GM18505 (cell line): Measurements from ENCODE around the gene SUSD6.

Experiments used
- ATAC-seq: cut with Tn5 transposase; IDR thresholded peaks from one replicate; pipeline ENCODE4 v1.9.1; 2021; ENCODE audit not compliant: unreplicated experiment
- POLR2A ChIP-seq: IDR thresholded peaks from 4 replicates; pipeline ENCODE4 v1.6.1; 2011; ENCODE audit warnings: borderline replicate concordance; ENCODE audit not compliant: insufficient read depth, insufficient read length; ENCODE audit errors: extremely low read depth

The SUSD6 gene

DNA sequence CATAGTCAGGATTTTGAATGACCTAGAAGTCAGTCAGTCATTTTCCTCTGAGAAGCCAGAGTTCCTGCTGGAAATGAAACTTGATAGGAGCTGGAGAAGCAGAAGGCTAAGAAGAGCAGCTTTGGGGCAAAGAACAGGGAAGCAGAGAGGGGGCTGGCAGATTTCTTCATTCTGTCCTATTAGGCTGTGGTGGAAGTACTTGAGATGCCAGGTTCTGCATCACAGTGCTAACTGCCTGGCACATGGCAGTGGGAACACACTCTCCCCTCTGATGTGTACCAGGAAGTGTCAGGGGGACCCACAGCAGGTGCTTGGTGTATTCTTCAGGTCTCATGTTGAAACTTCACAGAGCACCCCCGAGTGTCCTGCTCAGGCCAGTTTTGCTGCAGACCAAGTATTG, 61.0 kb downstream of the SUSD6 start:
- no peak for TF ChIP-seq POLR2A
- ATAC-seq = no peak

DNA sequence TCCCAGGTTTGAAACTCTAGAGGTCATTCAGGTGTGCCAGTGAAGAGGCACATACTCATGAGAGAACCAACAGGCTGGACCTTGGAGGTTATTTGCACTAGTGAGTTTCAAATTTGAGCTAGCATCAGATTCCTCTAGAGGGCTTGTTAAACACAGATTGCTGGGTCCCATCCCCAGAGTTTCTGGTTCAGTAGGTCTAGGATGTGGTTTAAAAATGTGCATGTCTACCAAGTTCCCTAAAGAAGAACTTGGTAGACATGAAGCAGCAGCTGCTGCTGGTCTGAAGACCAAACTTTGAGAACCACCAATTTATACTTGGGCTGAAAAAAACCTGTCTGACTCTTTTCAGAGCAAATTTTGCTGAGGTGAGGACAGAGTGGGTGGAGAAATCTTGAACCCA, 61.7 kb downstream of the SUSD6 start:
- peak; percentile 33 for TF ChIP-seq POLR2A
- ATAC-seq = peak; percentile 37

DNA sequence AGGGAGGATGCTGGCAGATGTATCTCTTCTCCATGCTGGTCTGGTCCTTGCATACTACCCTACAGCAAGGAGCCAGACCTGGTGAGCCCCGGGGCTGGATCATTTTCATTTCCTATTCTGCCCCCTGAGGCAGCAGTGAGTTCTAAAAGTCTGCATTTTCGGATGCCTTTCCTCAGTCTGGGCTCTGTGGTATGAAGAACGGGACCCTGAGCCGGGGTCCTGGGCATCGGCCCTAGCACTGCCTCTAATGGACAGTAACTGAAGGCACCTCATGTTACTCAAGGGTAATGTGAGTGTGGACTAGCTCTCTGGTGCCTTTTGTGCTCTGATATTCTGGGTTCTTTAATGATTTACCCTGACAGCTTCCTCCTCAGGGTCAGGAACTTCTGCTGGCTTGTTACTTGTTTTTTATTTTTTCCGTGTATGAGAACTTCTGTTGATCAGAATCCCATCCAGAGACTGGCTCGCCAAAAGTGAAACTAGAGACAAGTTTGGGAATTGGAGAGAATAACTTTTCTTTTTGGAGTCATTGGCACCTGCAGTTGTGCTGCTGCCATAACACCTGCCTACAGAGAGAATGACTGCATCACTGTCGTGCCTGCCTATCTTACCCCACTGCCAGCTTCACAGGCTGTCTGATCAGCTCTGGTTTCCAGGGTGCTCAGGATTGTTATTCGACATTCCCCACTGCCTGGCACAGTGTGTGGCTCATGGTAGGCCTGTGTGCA, 62.3 kb downstream of the SUSD6 start:
- TF ChIP-seq POLR2A = no peak
- ATAC-seq = peak; percentile 8

DNA sequence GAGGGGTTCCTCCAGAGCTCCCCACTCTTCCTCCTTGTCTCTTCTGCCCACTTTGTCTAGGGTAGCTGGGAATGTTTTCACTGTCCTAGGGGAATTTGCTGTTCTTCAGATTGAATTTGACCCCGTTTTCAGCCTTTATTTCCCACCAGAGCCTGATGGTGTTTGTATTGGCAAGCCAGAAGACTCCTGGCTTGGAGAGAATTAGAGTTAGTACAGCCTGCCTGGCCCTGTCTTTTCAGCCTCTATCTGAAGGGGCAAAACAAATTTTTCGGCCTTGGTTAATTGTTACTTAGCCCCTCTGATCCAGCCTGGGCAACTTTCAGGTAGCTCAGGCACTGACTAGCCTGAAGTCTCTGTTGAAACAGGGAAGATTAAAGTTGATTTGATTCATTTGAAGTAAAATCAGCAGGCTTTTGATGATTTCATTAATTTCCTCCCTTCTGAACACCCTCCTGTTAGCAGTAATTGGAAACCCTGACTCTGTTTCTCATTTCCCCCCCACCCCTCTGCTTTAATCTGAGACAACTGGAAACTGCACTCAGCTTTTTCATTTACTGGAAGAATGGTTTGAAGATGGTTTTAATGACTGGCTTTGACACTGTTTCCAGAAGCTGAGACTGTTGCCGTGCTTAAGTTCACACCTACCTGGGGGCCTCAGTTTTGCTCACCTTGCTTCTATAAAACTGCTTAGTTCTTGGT, 63.3 kb downstream of the SUSD6 start:
- no peak for ATAC-seq
- no peak for TF ChIP-seq POLR2A

DNA sequence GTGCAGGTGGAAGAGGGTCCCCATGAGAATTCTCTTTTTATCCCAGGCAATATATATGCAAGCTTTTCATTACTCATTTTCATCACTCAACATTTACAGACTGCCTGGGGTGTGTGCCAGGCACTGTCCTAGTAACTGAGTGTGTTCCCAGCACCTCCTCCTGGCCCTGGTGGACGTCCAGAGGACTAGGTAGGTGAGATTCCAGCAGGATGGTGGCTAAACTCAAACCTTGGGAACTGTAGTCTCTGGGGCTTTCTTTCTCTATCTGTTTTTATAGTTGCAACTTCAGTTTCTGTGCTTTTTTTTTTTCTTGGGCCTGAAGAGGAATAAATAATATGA, 63.8 kb downstream of the SUSD6 start:
- TF ChIP-seq POLR2A = no peak
- ATAC-seq = no peak

DNA sequence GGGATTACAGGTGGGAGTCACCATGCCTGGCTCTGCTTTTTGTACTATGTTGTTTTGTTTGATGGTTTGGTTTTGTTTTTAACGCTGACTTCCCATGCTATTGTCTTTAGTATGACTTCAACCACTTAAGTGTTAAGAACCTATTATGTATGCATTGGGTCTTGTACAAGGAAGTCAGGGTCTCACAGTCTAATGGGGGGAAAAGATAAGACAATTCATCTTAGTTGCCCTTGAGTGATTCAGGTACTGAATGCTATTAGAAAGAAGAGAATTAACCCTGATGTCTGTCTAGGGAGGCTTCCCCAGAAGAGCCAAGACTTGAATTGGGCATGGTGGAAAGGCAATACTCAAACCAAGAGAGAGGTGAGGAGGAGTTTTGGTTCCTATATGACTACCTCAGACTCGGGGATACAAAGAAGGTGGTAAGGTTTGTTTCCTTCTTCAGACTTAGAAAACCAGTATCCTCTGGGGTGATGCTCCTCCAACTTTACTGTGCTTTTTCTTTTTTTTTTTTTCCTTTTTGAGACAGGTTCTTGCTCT, 64.6 kb downstream of the SUSD6 start:
- peak; percentile 63 for ATAC-seq
- TF ChIP-seq POLR2A = no peak

DNA sequence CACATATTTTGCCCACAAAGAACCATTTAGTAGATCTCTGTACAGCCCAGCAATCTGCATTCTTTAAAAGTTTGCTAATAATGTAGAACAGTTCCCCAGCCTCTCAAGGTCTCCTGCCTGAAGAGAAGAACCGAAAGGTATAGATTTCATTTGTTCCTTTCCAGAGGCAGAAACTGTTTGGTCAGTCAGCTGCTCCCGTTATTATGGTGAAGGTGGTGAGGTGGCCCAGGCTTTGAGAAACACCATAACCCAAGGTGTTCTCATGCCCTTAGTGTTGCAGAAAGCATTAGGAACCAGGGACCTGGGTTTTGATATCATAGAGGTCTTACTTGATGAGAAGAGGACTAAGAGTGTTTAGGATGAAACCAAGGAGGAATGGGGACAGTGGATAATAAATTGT, 65.3 kb downstream of the SUSD6 start:
- no peak for TF ChIP-seq POLR2A
- ATAC-seq = no peak

DNA sequence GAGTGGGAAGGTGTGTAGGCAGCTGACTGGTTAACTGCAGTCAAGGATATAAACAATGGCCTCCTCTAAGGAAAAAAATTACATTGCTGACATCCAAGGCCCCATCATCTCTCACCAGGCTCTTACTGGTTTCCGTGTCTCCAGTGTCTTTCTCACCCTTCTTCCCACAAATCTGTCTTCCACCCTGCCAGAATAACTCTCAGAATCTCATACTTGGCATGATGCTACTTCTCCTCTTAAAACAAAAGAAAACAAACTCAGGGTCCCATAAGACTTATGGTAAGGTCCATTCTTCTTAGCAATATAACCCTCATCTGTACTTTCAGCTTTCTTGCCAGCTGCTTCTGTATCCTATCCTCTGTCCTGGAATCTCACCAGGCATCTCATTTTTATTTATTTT, 68.9 kb downstream of the SUSD6 start:
- TF ChIP-seq POLR2A = no peak
- ATAC-seq = no peak

DNA sequence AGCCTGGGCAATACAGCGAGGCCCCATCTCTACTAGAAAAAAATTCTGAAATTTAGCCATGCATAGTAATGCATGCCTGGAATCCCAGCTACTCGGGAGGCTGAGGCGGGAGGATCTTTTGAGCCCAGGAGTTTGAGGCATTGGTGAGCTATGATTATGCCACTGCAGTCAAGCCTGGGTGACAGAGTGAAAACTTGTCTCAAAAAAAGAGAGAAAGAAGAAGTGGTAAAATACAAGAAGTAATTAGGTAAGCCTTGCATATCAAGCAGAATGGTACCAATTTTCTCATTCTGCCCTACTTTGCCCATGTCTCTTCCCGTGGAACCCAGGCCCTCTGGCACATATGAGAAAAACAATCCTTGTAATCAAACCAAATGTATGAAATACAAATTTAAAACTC, 70.7 kb downstream of the SUSD6 start:
- TF ChIP-seq POLR2A = no peak
- ATAC-seq = no peak

DNA sequence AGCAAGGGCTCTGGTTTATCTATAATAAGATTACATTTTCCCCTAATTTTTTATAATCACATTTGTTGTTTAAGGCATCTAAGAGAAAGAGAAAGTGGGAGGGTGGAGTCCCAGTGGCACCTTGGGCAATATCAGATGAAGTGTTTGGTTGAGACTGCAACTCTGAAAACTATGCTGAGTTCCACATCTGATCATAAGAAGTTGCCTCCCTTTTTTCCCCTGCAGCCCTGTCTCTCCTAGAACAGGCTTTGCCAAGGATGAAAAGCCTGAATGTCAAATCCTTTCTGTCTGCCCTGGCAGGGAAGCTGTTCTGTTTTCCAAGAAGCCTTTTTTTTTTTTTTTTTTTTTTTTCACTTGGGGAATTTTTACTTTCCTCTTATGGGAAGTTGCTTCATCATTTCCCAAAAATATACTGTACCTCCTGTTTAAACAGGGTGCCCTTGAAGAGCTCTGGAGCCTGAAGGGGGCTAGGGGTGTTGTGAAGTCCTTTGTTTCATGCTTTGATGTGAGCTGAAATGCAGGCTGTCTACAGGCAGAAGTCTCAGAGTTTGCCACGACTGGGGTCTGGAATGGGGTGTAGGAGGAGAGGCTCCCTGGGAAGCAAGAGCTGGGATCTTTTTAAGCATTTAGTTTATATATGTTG, 71.3 kb downstream of the SUSD6 start:
- TF ChIP-seq POLR2A = no peak
- no peak for ATAC-seq

DNA sequence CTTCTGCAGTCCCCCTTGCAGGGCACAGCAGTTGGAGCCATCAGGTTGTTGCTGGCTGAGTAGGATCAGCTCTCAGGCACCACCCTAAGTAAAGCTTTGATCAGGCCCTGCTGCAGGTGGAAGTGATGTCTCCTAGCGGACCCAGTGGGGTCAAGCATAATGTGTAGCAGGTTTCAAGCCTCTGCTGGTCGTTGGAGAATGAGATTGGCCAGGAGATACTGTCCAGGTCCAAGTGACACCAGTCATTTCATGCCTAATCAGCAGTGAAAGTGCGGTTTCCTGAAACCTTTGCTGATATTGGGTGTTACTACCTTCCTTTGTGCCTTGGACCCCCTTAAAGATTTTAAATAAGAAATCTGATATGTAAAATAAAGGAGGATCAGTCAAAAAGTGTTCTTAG, 72.6 kb downstream of the SUSD6 start:
- no peak for ATAC-seq
- peak; percentile 21 for TF ChIP-seq POLR2A

DNA sequence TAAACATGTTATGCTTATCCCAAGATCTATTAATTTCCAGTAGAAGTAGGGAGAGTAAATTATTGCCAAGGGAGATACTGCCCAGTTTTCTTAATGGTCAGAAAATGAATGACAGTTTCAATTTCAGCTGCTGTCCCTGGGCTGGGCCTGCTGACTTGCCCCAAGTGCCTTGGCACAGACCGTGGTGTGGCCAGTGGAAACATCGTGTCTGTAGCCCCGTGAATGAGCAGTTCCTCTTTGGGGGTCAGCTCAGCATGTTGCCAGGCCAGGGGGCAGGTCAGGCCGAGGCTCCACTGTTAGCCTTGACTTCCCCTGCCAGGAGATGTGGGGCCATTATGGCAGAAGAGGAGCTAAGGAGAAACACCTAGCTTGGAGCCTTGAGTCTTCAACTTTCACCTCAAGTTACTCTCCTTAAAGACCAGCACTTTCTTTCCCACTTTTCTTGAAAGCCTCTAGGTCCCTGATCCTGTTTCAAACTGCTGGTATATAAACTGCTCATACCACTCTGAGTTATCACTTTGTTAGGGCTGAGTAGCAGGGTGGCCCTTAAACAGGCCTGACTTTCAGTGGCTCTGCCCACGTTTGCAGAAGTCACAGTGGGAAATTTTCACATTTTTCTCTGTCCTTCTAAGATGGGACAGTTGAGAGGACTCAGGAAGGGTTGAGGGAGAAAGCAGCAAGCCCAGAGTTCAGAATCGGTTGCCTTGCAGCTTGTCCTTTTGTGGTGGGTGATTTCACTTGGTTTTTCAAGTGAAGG, 73.2 kb downstream of the SUSD6 start:
- TF ChIP-seq POLR2A = no peak
- ATAC-seq = no peak

DNA sequence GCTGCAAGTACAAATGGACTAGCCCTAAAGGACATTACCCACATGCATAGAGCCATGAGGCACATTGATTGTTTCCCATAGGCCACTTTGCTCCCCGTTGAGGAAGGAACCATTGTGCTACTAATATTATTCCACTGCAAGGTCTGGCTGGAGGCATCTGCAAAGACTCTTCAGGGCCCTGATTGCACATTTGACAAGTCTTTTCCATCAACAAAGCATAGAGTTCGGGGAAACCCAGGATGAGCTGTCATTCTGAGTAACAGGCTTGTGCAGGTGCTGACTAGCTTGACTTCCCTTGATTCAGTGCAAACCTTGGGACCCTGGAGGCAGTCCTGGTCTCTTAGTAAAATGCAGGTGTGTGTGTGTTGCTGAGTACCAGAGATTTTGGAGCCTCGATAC, 73.8 kb downstream of the SUSD6 start:
- ATAC-seq = no peak
- no peak for TF ChIP-seq POLR2A
